Esophagus squamous epithelium (tissue), 4 donors: ENCODE measurements around the gene CHN2.

Experiments
- CTCF ChIP-seq, 6 experiments: fragments of 450-650 bp in 4 of 6; fragments of 200-600 bp in 2 of 6; sonication (generic) in 2 of 6; IDR thresholded peaks; one replicate each; pipeline ENCODE4 v1.5.1; 2016 to 2019; ENCODE audit warnings: antibody characterized with exemption in 6 of 6, mild to moderate bottlenecking in 4 of 6, moderate library complexity in 4 of 6
- POLR2A ChIP-seq, 4 donors: fragments of 450-650 bp; IDR thresholded peaks; one replicate each; pipeline ENCODE4 v1.6.1; 2017; ENCODE audit warnings: antibody characterized with exemption in 4 of 4, mild to moderate bottlenecking in 4 of 4, moderate library complexity in 3 of 4

- TF ChIP-seq CTCF (IDR thresholded peaks at IDR 0.05): peak in 4 of 6 experiments; percentile 17 to 67 (median 40)
- no peak for TF ChIP-seq POLR2A (IDR thresholded peaks at IDR 0.05)
Observed at GRCh38 chr7:29239638-29240037, 45.1 kb downstream of the CHN2 start.
